DND-41 (cell line): ENCODE results near the gene ABCA3.

Experiments used
- EZH2 ChIP-seq: IDR thresholded peaks from 3 replicates; pipeline ENCODE4 v1.6.1; 2012; ENCODE audit warnings: borderline replicate concordance, low read depth, mild to moderate bottlenecking, moderate library complexity, low read length, inconsistent platforms; ENCODE audit not compliant: severe bottlenecking
- TF ChIP-seq, protein P1 (sequence below): IDR thresholded peaks from 2 replicates; pipeline ENCODE4 v1.5.1; 2012; ENCODE audit warnings: borderline replicate concordance, low read length, moderate library complexity, mild to moderate bottlenecking; ENCODE audit not compliant: poor library complexity, severe bottlenecking; ENCODE audit errors: extremely low read depth

DNA sequence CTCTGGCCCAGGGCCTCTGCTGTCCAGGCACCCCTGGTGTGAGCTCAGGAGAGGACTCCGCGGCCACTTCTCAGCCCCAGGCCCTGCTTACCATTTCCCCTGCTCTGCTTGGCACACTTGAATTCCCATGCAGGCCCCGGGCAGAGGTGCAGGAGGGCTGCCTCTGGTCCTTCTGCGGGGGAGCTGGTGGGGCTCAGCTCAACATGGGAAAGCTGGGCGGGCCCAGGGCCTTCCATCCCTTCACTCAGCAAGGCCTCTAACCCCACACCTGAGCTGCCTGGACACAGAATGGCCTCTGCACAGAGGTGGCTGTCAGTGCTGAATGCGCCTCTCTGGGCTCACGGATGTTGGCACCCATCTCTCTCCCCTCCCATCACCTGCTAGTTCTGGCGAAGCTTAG, 60.1 kb downstream of the ABCA3 start:
- TF ChIP-seq, protein P1, sequence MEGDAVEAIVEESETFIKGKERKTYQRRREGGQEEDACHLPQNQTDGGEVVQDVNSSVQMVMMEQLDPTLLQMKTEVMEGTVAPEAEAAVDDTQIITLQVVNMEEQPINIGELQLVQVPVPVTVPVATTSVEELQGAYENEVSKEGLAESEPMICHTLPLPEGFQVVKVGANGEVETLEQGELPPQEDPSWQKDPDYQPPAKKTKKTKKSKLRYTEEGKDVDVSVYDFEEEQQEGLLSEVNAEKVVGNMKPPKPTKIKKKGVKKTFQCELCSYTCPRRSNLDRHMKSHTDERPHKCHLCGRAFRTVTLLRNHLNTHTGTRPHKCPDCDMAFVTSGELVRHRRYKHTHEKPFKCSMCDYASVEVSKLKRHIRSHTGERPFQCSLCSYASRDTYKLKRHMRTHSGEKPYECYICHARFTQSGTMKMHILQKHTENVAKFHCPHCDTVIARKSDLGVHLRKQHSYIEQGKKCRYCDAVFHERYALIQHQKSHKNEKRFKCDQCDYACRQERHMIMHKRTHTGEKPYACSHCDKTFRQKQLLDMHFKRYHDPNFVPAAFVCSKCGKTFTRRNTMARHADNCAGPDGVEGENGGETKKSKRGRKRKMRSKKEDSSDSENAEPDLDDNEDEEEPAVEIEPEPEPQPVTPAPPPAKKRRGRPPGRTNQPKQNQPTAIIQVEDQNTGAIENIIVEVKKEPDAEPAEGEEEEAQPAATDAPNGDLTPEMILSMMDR: no peak
- TF ChIP-seq EZH2: no peak
